HL-60 (cell line): ENCODE measurements around the gene IFITM2.

Experiments used
- DNase-seq, 2 experiments: peaks; one replicate each; pipeline ENCODE4 v3.0.0-alpha.2; 2010 to 2020; ENCODE audit warnings: low read depth in 1 of 2, low spot score in 1 of 2
- H3K27ac ChIP-seq: fragments of 250-450 bp; sonication (Bioruptor Pico); replicated peaks from 2 replicates; pipeline ENCODE4 v1.5.1; 2020; ENCODE audit warnings: mild to moderate bottlenecking, moderate library complexity
- H3K27me3 ChIP-seq: fragments of 250-450 bp; sonication (Bioruptor Pico); 2 replicates; pipeline ENCODE4 v1.5.1; 2021; ENCODE audit warnings: mild to moderate bottlenecking, moderate library complexity; ENCODE audit not compliant: insufficient read depth, poor library complexity, severe bottlenecking
- H3K4me3 ChIP-seq: replicated peaks from 2 replicates; pipeline ENCODE4 v1.5.1; 2011; ENCODE audit warnings: mild to moderate bottlenecking, control low read depth, low read length; ENCODE audit not compliant: insufficient read depth
- GABPA ChIP-seq: IDR thresholded peaks from 2 replicates; pipeline ENCODE4 v1.6.1; 2012; ENCODE audit warnings: low read depth
- POLR2AphosphoS5 ChIP-seq: IDR thresholded peaks from 2 replicates; pipeline ENCODE4 v1.6.1; 2012; ENCODE audit warnings: low read depth
- SPI1 ChIP-seq: IDR thresholded peaks from 2 replicates; pipeline ENCODE4 v1.6.1; 2012; ENCODE audit warnings: low read depth, mild to moderate bottlenecking, borderline replicate concordance
- TF ChIP-seq, protein P1 (sequence below): IDR thresholded peaks from one replicate; pipeline ENCODE4 v1.5.1; 2011; ENCODE audit warnings: low read length, control low read depth, inconsistent platforms; ENCODE audit not compliant: insufficient read depth
- TF ChIP-seq, protein P2 (sequence below): IDR thresholded peaks from 2 replicates; pipeline ENCODE4 v1.6.1; 2012; ENCODE audit warnings: low read depth; ENCODE audit not compliant: insufficient replicate concordance

IFITM2 gene

DNA sequence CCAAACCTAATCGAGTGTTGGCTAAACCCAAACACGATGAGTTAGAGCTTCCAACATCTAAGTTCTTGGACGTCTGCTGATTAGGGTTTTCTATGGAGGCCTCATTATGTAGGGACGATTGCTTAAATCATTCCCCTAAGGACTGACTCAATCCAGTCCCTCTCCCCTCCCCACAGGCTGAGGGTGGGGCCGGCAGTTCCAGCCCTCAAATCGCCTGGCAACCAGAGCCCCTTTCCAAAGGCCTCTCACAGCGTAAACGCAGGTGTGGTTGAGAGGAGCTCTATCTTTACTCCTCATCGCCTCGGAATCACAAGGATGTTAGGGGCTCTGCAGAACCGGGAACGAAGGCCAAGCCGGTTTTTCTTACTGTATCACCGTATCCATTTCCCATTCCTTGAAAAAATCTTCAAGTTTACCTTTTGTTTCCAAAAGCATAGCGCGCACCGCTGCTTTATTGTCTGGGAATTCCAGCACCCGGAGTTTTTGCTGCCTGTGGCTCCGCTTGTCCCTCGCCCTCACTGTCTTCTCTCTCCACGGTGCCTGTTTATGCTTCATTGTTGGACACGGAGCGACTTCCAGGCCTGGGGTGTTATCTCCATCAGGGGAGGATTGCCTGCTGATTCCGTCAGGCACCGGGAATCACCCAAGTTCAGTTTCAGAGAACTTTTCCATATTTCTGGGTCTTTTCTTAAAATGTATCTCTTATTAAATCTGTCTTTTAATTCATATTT, 26.8 kb downstream of the IFITM2 start:
- H3K4me3 ChIP-seq = no peak overlapping the region
- TF ChIP-seq POLR2AphosphoS5 (no peak), GABPA (no peak), SPI1 (no peak)
- TF ChIP-seq, protein P1, sequence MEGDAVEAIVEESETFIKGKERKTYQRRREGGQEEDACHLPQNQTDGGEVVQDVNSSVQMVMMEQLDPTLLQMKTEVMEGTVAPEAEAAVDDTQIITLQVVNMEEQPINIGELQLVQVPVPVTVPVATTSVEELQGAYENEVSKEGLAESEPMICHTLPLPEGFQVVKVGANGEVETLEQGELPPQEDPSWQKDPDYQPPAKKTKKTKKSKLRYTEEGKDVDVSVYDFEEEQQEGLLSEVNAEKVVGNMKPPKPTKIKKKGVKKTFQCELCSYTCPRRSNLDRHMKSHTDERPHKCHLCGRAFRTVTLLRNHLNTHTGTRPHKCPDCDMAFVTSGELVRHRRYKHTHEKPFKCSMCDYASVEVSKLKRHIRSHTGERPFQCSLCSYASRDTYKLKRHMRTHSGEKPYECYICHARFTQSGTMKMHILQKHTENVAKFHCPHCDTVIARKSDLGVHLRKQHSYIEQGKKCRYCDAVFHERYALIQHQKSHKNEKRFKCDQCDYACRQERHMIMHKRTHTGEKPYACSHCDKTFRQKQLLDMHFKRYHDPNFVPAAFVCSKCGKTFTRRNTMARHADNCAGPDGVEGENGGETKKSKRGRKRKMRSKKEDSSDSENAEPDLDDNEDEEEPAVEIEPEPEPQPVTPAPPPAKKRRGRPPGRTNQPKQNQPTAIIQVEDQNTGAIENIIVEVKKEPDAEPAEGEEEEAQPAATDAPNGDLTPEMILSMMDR = no peak
- TF ChIP-seq, protein P2, sequence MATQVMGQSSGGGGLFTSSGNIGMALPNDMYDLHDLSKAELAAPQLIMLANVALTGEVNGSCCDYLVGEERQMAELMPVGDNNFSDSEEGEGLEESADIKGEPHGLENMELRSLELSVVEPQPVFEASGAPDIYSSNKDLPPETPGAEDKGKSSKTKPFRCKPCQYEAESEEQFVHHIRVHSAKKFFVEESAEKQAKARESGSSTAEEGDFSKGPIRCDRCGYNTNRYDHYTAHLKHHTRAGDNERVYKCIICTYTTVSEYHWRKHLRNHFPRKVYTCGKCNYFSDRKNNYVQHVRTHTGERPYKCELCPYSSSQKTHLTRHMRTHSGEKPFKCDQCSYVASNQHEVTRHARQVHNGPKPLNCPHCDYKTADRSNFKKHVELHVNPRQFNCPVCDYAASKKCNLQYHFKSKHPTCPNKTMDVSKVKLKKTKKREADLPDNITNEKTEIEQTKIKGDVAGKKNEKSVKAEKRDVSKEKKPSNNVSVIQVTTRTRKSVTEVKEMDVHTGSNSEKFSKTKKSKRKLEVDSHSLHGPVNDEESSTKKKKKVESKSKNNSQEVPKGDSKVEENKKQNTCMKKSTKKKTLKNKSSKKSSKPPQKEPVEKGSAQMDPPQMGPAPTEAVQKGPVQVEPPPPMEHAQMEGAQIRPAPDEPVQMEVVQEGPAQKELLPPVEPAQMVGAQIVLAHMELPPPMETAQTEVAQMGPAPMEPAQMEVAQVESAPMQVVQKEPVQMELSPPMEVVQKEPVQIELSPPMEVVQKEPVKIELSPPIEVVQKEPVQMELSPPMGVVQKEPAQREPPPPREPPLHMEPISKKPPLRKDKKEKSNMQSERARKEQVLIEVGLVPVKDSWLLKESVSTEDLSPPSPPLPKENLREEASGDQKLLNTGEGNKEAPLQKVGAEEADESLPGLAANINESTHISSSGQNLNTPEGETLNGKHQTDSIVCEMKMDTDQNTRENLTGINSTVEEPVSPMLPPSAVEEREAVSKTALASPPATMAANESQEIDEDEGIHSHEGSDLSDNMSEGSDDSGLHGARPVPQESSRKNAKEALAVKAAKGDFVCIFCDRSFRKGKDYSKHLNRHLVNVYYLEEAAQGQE = no peak
- DNase-seq = no peak
- no peak overlapping the region for H3K27ac ChIP-seq
- H3K27me3 ChIP-seq = peaks cover 4% of the 10 kb centered on the region

DNA sequence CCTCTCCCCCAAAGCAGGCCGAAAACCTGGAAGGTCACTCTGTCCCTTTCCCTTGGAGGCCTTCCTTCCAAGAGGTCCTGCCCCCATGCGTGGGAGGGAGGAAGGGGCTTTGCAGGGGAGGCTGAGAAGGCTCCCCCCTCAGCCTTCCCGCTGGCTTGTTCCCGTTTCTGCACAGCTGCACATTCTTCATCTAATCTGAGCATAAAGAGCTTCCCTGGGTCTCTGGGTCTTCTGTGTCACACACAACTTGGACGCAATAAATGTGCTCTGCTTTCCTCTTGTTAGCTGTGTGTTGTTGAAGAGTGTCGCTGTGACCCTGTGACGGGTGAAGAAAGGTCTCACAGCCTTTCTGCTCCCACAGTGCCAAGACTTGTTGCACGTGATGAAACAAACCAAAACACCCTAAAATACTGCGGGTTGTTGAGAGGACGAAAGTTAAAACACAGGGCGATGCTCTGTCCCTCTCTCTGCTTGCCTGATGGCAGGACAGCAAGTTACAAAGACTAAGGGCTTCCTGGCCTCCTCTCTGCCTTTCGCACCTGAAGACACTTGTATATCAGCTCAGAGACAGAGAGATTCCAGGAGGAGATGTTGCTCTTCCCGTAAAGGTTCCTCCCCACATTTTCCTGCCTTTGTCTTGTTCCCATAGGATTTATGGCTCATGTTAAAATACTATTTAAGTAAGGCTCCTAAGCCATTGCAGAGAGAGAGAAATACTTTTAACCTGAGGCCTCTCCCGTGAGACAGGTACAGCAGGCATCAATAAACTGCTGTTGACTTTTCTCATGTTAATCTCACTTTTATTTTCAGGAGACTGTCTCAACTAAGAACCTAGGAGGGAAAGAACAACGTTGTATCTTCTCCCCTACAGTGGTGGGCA, 28.4 kb downstream of the IFITM2 start:
- no peak overlapping the region for H3K4me3 ChIP-seq
- H3K27ac ChIP-seq = peak overlapping the region; percentile 40

DNA sequence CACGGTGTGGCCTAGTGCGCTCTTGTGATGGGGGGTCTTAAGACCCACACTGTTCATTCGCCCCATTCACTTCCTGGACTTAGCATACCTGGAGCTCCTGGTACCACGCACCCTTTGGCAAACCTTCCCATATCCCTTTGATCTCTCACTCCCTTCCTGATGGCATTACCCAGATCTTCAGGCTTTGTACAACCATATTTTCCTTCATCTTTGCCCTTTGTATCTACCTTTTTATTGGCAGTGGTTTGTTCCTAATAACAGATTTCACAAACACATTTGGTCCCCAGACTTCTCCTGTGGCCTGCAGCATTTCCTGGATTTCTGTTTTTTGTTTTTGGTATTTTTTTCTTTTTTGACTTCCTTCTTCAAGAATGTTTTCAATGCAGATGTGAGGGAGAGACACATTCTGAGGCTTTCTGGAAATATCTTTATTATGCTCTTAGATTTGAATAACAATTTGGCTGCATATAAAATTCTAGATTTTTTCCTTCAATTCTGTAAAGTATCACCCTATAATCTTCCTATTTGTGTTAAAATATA, 29.1 kb downstream of the IFITM2 start:
- no peak for DNase-seq
- peak; percentile 55; the same call in 1 of the 2 replicates for TF ChIP-seq SPI1
- no peak for TF ChIP-seq GABPA
- TF ChIP-seq POLR2AphosphoS5 = no peak
- TF ChIP-seq, protein P1 = no peak
- TF ChIP-seq, protein P2 = no peak
- Histone ChIP-seq H3K4me3 (no peak overlapping the region), H3K27me3 (no peaks in the 10 kb centered on the region), H3K27ac (no peak overlapping the region)

More for the DNA sequence above, 28.4 kb downstream of the IFITM2 start:
- H3K27me3 ChIP-seq = peaks cover 4% of the 10 kb centered on the region
- TF ChIP-seq, protein P2 = no peak
- peak; percentile 48; the same call in 1 of the 2 replicates for TF ChIP-seq SPI1
- TF ChIP-seq, protein P1 = no peak
- TF ChIP-seq POLR2AphosphoS5 = peak; percentile 41; the same call in 1 of the 2 replicates
- peak in 1 of 2 experiments; percentile 49 for DNase-seq
